ENCODE data around the gene CPAMD8.
"Not testable (repeated sequence)": the region's sequence is repeated elsewhere in the genome, so short reads cannot be mapped to it uniquely, and the experiment has no call there.

The CPAMD8 gene

DNA sequence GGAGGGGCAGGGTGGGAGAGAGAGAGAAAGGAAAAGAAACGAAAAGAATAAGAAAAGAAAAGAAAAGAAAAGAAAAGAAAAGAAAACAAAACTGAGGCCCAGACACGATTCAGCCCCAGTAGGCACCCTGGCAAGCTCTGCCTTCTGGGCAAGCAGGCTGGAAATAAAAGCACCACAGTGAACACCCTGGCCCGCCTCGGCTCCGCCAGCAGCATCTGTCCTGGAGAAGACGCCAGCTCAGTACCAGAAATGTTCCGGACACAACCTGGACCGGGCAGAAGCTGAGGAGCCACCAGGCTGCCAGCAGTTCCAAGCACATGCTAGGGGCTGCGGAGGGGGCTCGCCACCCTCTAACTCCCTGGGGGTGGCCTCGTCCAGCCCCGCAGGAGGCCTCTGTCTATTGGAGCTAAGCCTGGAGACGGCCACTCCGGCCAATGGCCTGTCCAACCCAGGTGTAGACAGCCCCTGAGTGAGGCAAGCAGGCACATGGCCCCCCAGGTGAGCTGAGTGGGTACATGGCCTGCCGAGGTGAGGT is 11.4 kb upstream of the CPAMD8 start:
- DNase-seq, result no peak

DNA sequence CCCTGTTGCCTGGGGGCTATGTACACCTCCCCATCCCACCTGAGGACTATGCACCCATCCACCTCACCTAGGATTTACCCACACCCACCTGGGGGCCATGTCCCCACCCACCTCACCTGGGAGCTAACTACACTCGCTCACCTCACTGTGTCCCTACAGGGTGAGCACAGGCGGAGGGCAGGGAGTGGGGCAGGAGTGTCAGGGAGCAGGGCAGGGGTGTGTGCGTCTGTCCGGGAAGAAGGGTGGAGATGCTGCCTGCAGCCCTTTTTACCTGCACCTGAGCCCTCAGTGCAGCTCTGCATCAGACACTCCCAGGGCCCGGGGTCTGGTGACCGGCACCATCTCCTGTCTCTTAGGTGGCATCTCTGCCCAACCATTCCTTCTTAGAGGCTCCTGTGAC is 10.6 kb upstream of the CPAMD8 start:
- no peak for DNase-seq

DNA sequence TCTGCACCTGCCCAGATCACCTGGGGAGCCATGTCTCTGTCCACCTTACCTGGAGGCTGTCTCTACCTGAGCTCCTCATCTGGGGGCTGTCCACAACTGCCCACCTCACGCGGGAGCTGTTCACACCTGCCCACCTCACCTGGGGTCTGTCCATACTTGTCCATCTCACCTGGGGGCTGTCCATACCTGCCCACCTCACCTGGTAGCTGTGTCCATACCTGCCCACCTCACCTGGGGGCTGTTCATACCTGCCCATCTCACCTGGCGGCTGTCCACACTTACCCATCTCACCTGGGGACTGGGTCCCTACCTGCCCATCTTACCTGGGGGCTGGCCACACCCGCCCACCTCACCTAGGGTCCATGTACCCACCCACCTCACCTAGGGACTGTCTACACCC is 10.0 kb upstream of the CPAMD8 start:
- DNase-seq, result no peak

DNA sequence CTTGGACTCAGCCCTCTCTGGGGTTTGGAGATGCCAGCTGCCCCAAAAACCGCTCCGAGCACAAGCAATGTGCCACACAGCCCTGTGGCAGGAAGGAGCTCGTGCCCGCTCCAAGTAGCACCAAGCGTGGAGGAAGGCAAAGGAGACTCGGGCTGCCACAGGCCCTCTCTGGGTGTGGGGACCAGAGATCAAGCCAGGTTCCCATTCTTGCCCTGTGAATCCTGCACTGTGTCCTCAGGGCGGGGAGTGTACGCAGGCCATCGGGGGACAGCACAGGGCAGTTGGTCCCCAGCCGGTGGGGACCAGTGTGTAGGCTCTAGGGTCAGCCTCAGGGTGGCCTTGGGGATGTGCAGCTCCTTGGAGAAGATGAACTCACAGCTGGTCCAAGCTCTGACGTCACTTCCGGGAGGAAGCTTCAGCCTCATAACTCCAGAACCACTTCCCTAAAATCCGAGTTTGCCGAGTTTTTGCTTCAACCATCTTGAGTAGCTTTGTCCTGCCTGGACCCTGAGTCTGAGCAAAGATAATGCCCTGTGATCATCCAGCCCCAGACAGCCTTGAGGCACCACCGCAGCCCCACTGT is 9.3 kb upstream of the CPAMD8 start:
- DNase-seq, result no peak

DNA sequence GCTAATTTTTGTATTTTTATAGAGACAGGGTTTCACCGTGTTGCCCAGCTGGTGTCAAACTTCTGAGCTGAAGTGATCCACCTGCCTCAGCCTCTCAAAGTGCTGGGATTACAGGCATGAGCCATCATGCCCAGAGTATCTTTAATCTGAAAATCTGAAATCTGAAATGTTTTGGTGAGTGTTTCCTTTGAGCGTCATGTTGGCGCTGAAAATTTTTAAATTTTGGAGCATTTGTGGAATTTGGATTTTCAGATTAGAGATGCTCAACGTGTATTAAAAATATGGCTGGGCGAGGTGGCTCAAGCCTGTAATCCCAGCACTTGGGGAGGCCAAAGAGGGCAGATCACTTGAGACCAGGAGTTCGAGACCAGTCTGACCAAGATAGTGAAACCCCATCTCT is 5.1 kb upstream of the CPAMD8 start:
- DNase-seq, result no peak

DNA sequence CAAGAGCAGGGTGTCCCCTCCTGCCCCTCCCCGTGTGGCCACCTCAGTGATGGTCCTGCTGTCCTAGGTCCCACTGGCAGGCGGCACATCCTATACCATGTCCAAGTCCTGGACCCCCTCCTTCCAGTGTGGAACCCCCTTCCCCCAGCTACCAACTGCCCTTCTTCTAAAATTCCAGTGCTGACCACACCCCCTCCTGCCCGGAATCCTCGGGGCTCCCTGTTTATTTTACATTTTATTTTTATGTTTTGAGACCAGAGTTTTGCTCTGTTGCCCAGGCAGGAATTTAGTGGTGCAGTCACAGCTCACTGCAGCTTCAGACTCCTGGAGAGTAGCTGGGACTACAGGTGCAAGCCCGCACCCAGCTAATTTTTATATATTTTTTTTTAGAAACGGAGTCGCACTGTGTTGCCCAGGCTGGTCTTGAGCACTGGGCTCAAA is 945 bp upstream of the CPAMD8 start:
- DNase-seq, result no peak

DNA sequence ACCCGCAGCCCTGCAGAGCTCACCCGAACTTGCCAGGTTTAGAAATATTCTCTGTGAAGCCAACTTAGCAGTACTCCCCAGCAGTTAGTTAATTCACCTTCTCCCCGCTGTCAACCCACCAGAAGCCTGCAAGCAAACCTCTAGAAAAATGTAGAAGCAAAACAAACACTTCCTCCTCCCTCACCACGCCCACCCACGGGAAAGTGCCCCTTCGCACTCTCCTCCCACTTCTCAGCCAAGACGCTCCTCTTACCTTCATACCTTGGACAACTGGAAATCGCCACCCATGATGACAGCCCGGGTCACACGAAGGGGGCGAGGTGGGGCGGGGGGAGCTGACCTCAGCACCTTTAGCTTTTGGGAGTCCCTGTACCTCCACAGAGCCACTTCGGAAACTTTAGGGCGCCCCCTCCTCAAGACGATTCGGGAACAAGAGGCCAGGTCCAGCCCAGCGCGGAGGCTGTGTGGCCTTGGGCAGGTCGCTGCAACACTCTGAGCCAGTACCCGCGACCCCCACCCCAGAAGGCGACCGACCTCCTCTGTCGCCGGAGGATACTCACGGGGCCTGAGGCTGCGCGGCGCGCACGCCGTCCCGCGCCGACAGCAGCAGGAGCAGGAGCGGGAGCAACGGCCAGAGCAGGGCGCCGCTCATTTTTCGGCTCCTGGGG is 485 bp downstream of the CPAMD8 start:
- DNase-seq, result no peak

DNA sequence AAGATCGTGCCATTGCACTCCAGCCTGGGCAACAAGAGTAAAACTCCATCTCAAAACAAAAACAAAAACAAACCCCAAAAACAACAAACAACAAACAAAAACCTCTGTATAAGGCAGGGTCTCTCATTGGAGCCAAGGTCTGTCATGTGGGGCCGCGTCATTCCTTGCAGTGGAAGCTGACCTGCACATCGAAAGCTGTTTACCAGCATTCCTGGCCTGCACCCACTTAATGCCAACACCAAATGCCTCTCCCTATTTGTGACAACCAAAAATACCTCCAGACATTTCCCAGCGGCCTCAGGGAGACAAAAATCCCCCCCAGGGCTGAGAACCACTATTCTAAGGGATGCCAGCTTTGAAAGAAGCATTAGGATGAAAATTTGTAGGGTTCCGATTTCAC is 1.2 kb downstream of the CPAMD8 start:
- DNase-seq, result no peak

DNA sequence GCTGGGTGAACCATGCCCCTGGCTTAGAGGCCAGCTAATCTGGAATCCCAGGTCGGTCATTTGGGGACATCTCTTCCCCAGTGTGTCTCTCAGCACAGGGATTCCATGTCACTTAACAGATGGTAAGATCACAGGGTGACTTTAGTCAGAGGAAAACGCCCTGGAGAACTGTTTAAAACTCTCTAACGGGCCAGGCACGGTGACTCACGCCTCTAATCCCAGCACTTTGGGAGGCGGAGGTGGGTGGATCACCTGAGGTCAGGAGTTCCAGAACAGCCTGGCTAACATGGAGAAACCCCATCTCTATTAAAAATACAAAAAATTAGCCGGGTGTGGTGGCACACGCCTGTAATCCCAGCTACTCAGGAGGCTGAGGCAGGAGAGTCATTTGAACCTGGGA is 1.7 kb downstream of the CPAMD8 start:
- DNase-seq, result not testable (repeated sequence)

DNA sequence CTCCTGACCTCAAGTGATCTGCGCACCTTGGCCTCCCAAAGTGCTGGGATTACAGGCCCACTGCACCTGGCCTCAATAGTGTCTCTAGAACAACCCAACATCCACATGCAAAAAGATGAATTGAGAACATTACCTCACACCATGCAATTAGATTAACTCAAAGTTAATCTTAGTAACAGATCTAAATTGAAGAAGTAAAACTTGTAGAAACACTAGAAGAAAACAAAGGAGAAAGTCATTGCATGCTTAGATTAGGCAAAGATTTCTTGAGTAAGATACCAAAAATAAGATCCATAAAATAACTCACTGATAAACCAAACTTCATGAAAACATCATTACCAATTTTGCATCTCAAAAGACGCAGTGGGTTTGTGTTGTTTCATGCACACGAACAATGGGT is 2.8 kb downstream of the CPAMD8 start:
- no peak for DNase-seq

DNA sequence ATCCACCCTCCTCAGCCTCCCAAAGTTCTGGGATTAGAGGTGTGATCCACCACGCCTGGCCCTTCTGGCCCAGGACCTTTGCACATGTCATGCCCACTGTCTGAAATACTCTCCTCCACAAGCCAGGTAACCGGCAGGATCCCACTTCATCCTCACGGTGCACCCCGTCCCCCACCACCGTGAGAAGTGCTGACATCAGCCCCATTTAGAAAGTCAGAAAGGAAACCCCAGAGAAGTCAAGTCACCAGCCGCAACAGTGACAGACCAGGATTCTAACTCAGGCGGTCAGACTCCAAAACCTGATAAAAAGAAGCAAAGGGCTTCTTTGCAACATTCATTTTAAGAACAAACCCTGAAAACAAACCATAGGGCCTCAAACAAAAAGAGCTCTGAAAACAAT is 3.9 kb downstream of the CPAMD8 start:
- no peak for DNase-seq

DNA sequence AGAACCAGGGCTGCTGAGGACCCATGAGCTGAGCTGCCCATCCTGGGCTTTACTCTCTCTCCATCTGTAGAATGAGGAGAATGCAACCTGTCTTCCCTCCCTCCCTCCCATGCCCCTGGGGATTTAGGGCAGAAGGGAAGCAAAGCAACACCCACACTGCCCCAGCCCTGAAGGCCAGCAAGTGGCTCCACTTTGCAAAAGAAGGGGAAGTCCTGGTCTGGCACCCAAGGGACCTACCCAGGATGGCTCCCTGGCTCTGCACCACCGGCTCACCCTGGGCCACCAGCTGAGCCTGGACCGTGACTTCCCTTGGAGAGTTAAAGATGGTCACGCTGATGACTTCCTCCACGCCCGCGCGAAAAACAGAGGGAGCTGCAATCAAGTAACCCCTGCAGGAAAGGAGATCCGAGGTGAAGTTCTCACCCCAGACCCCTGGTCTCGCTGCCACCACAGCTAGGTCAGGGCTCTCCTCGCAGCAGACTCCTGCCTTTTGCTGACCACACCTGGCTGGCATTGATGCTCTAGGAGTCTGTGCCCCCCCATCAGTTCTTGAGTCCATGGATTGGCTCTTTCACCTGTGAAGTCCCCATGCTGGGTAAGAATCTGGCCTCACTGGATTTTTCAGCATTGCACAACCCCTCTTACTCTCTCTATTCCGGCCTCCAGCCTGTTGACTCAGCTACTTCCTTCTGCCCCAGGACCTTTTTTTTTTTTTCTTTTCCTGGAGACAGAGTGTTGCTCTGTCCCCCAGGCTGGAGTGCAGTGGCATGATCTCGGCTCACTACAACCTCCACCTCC is 4.6 kb downstream of the CPAMD8 start:
- no peak for DNase-seq

DNA sequence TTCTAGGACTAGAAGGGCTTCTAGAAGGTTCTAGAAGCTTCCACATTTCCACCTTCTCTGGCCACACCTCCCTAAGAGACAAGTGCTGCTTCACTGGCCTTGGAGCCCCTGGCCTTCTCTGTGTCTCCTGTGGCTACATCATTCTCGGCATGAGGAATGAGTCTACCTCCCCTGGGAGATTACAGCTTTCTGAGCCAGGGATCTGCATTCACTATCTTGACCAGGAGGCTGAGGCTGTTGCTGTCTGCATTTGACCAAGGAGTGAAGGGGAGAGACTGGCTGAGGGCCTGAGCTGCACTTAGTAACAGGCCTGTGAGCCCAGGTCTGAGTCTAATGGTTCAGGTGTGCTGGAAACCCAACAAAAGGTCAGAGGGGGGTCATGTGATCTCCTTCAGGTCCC is 5.3 kb downstream of the CPAMD8 start:
- no peak for DNase-seq

DNA sequence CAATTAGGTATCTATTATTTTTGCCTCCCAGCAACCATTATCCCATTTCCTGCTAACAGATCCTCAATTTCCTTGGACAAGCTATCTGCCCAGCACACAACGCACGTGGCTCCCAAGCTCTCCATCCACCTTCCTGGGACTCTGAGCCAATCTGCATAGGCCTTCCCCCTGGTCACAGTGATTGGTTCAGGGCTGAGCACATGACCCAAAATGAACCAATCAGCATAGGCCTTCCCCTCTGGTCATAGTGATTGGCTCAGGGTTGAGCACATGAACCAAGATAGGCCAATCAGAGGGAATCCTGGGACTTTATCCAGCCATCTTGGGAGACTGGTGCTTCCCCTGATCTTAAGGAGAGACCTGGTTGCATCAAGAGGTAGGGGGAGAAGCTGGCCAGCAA is 5.8 kb downstream of the CPAMD8 start:
- DNase-seq, result no peak

DNA sequence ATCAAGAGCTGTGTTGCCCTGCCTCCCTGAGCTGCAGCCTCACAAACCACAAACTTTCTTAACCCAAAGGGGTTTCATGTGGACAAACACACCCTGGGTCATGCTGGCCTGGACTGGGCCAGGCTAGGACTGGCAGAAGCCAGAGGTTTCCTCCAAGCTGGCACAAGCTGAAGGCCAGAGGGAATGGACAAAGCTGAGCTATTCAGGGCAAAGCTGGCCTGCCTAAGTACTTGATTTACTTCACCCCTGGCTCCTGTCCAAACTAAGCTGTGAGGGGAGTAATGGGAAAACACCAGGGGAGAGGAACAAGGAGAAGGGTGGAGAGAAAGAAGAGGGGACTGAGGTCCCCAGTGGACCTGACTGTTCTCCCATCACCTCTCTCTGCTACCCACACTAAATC is 6.2 kb downstream of the CPAMD8 start:
- no peak for DNase-seq

DNA sequence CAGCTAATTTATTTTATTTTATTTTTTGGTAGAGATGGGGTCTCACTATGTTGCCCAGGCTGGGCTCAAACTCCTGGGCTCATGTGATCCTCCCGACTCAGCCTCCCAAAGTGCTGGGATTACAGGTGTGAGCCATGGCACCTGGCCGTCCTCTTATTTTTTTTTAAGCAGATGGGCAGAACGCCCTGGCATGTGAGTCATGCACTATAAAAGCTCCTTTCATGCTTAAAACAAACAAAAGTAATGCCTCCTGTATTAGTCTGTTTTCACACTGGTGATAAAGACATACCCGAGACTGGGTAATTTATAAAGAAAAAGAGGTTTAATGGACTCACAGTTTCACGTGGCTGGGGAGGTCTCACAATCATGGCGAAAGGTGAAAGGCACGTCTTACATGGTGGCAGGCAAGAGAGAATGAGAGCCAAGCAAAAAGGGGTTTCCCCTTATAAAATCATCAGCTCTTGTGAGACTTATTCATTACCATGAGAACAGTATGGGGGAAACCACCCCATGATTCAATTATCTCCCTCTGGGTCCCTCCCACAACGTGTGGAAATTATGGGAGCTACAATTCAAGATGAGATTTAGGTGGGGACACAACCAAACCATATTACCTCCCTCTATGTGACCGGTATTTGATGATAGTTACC is 12.3 kb downstream of the CPAMD8 start:
- not testable (repeated sequence) for DNase-seq

DNA sequence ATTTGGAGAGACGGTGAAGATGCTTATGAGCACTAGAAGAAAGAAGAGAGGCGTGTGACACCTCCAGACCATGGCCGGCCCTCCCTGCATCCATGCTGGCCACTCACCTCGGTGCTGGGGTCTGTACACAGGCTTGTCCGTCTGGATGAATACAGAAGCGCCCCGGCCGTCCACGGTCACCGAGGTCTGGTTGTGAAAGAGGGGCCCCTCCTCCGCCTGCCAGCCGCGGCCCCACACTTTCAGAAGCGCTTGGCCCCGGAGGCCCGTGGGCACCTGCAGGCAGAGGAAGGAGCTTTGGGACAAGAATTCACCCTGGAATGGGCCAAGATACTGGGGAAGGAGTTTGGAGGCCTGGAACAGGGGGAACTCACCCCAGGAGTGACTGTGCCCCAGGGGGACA is 15.1 kb downstream of the CPAMD8 start:
- no peak for DNase-seq

DNA sequence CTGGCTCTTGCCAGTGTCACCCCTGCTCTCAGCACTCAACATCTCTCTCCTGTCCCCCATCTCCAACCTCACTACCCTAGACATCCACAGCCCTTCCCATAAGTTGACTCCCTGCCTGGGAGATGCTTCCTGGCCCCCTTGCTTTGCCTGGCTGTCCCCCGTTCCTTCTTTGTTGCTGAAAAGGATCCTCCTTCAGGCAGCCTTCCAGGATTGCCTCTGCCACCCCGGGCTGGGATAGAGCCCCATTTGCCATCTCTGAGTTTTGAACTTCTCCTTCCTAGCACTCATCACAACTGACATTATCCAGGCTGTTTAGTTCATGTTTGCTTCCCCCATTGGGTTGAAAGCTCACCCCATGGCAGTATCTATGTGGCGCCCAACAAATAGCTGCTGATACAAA is 20.0 kb downstream of the CPAMD8 start:
- no peak for DNase-seq

DNA sequence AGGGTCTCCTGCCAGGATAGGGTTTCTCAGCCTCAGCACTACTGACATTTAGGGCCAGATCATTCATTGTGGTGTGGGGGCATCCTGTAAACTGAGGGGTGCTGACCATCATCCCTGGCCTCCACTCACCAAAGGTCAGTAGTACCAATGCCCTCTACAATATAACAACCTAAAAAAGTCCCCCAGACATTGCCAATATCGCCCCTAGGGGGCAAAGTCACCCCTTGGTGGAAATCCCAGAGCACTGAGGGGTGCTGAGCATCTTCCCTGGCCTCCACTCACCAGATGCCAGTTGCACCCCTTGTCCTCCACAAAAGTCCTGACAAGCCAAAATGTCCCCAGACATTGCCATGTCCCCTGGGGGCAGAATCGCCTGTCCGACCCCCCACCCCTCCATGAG is 21.6 kb downstream of the CPAMD8 start:
- no peak for DNase-seq

DNA sequence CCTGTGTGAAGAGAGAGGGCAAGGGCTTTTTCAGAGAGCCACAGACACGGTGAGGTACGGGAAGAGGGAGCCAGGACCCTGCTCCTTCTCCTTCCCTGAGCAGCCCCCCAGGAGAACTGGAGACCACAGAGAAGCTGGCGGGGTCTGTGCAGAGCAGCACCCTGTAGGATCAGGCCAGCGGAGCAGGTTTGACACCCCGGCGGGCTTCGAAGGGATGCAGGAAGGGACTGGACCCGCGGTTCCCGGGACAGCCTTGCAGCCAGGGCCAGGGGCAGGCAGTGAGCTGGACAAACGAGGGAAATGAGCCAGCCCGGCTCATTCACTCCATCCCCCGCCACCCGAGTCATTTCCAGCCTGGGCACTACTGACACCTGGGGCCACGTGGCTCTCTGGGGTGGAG is 22.2 kb downstream of the CPAMD8 start:
- no peak for DNase-seq

DNA sequence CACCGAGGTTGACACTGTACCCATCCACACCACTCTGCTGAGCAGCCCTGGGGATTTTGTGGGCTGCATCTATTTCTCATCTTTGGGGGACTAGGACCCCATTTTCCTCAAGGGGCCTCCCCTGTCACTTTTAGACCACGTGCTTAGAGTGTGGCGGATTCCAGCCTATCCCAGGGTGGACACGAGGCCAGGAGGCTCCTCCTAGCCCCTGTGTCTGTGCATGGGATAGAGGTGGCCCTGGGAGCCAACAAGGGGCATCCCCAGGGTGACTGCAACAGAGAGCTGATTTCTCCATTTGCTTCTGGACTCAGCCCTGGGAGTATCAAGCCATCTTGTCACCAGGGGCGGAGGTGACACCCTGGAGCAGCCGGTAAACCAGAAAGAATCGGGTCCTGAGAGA is 24.2 kb downstream of the CPAMD8 start:
- no peak for DNase-seq

DNA sequence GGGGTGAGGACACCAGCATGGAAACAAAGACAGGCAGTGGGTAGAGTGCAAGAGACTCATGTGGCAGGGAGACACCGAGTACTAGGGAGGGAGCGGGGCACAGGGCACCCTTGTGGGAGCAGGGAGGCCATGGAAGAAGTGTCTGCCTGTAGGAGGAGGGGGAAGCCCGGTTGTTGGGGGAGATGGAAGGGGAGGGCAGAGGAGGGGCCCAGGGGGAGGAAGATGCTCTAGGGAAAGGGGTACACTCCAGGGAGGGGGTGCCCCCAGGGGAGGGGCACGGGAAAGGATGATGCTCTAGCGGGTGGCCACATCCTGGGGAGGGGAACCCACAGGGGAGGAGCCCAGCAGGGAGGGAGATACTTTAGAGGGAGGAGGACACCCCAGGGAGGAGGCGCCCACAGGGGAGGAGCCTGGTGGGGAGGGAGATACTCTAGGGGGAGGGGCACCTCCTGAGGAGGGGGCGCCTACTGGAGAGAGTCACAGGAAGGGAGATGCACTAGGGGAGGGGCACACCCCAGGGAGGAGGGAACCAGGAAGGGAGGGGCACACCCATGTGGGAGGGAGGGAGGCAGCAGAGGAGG is 24.9 kb downstream of the CPAMD8 start:
- DNase-seq, result no peak

DNA sequence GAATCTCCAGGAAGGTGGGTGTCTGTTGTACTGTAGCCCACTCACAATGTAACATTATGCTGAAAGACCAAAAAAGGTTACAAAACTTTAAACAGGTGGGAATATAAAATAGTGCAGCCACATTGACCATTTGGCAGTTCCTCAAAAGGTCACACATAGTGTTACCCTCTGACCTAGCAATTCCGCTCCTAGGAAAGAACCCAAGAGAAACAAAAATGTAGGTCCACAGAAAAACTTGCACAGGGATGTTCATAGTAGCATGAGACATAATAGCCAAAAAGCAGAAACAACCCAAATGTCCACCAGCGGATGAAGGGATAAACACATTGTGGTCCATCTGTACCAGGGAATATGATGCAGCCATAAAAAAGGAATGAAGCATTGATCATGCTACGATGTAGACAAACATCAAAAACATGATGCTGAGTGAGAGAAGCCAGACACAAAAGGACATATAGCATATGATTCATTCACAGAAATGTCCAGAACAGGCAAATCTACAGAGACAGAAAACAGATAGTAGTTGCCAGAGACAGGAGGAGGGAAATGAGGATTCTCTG is 27.9 kb downstream of the CPAMD8 start:
- DNase-seq, result no peak
